ENCODE data around the gene CFB.

GRCh38 chr6:31935021-31935420 is 10.9 kb upstream of the CFB start:
- TF ChIP-seq TARDBP (IDR thresholded peaks at IDR 0.05) (no peak), SUZ12 (IDR thresholded peaks at IDR 0.05) (no peak), L3MBTL2 (conservative IDR thresholded peaks at IDR 0.05) (no peak), FOXK2 (IDR thresholded peaks at IDR 0.05) (no peak), FOXA1 (IDR thresholded peaks at IDR 0.05) (no peak), PKNOX1 (IDR thresholded peaks at IDR 0.05) (no peak), ELF4 (IDR thresholded peaks at IDR 0.05) (no peak), FOXM1 (IDR thresholded peaks at IDR 0.05; ENCODE audit: borderline replicate concordance) (no peak), HDGF (IDR thresholded peaks at IDR 0.05; ENCODE audit: borderline replicate concordance) (no peak)

Measured in HEK293T (cell line).